GM21526 (cell line): ENCODE measurements around the gene ZSCAN18.
"Not testable (repeated sequence)": the region's sequence is repeated elsewhere in the genome, so short reads cannot be mapped to it uniquely, and the experiment has no call there.

Experiments
- ATAC-seq: cut with Tn5 transposase; IDR thresholded peaks from one replicate; pipeline ENCODE4 v1.9.1; 2021; ENCODE audit warnings: moderate library complexity; ENCODE audit not compliant: unreplicated experiment, low FRiP score

The ZSCAN18 gene, protein sequence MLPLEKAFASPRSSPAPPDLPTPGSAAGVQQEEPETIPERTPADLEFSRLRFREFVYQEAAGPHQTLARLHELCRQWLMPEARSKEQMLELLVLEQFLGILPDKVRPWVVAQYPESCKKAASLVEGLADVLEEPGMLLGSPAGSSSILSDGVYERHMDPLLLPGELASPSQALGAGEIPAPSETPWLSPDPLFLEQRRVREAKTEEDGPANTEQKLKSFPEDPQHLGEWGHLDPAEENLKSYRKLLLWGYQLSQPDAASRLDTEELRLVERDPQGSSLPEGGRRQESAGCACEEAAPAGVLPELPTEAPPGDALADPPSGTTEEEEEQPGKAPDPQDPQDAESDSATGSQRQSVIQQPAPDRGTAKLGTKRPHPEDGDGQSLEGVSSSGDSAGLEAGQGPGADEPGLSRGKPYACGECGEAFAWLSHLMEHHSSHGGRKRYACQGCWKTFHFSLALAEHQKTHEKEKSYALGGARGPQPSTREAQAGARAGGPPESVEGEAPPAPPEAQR

DNA sequence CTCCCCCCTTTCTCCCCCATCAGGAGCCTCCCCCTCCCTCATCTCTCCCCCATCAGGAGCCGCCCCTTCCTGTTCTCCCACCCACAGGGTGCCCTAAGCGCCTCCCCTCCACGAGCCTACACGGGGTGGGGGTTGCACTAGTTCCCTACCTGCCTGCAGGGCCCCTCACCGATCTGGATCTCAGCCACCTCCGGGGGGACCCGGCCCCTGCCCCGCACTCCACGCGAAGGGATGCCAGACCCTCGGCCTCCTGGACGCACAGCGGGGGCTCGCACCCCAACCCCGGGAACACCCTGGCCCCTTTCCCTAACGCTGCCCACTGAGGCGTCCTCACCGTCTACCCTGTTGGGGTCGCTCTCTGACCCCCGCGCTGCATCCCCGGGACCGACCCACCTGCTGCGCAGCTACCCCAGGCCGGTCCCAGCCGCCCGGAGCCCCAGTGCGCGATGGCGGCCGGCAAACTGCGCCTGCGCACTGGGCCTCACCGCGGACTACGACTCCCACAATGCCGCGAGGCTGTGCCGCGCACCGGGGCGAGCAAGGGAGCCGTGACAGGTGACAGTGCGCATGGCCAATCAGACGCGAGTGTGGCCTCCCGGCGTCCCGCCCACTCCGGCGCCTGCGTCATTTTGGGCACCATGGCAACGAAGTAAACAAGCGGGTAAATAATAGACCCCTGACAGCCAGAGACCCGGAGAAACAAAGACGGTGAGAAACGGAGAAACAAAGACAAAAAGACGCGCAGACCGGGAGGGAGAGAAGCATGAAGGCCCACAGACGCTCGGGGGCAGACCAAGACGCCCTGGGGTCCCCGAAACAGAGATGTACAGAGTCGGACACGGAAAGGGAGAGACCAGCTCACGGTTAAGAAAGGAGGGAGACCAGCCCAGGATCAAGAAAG, at the start of gene ZSCAN18:
Gene ZSCAN18, minus strand, starts transcription at position 451 of the 901 bp plus-strand sequence. CDS start 7,964 bp downstream, outside the sequence.
- ATAC-seq, result no peak

DNA sequence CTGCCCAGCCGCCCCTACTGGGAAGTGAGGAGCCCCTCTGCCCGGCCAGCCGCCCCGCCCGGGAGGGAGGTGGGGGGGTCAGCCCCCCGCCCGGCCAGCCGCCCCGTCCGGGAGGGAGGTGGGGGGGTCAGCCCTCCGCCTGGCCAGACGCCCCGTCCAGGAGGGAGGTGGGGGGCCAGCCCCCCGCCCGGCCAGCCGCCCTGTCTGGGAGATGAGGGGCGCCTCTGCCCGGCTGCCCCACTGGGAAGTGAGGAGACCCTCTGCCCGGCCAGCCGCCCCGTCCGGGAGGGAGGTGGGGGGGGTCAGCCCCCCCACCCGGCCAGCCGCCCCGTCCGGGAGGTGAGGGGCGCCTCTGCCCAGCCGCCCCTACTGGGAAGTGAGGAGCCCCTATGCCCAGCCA, 49.4 kb upstream of the ZSCAN18 start:
- ATAC-seq, result not testable (repeated sequence)

DNA sequence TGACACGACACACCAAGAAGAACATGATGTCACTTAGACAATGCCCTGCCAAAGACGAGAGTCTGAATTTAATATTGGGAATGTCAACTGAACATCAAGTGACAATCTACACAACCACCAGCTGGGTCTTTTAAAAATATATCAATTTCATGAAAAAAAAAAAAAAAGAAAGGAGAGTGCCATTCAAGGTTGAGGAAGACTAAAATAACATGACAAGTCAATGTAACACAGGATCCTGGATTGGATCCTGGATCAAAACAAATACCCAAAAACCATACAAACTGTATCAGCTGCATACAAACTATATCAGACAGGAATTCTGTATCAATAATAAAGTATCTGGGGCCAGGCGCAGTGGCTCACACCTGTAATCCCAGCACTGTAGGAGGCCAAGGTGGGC, 47.8 kb upstream of the ZSCAN18 start:
- ATAC-seq, result no peak

DNA sequence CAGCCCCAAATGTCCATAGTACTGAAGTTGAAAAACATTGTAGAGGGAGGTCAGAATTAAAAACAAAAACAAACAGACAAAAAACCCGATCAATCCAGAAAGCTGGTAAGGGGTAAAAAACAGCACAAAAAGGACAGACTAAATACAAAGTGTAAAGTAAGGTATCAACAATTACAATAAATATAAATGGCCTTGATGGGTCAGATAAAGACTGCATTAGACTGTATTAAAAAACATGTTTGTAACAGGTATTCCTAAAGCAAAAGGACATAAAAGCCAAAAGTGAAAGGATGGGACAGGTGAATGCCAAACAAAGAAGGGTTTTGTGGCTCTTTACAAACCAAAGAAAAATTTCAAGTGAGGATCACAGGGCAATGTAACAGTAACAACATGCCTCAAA, 36.2 kb upstream of the ZSCAN18 start:
- no peak for ATAC-seq

DNA sequence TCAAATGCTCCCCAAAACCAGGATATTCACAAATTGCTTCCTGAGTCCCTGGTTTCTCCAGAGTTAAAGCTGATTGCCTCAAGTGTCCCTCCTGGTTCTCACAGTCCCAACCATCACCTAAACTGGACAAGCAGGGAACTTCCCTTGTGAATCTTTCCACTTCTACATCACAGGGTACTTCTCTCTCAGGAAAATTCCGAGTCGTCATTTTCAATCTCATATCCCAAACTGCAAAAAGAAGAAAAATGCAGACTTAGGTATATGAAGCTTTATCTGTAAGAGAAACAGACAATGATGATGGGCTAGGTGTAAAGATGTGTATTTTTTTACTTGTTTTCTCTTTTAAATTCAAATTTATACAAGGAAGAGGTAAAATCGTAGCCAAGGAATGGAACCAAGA, 31.3 kb upstream of the ZSCAN18 start:
- no peak for ATAC-seq

DNA sequence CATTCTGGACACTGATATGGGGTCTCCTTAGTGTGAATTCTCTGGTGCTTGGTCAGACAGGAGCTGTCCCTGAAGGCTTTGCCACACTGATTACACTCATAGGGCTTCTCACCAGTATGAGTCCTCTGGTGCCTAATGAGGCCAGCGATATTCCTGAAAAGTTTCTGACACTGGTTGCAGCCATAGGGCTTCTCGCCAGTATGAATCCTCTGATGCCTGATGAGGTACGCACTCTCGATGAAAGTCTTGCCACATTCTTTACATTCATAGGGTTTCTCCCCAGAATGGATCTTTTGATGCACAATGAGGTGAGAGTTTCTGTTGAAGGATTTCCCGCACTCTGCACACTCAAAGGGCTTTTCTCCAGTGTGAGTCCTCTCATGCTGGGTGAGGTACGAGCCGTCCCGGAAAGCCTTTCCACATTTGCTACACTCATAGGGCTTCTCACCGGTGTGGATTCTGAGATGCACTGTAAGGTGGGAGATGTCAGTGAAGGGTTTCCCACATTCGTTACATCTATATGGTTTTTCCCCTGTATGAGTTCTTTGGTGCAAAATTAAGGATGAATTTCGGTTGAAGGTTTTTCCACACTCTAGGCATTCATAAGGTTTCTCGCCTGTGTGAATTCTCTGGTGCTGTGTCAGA, 30.1 kb upstream of the ZSCAN18 start:
- ATAC-seq, result no peak

DNA sequence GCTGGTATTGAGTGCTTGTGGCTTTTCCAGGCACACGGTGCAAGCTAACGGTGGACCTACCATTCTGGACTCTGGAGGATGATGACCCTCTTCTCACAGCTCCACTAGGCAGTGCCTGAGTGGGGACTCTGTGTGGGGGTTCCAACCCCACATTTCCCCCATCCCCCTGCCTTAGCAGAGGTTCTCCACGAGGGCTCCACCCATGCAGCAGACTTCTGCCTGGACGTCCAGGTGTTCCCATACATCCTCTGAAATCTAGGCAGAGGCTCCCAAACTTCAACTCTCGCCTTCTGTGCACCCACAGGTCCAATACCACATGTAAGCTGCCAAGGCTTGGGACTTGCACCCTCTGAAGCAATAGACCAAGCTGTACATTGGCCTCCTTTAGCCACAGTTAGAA, 25.3 kb upstream of the ZSCAN18 start:
- no peak for ATAC-seq

DNA sequence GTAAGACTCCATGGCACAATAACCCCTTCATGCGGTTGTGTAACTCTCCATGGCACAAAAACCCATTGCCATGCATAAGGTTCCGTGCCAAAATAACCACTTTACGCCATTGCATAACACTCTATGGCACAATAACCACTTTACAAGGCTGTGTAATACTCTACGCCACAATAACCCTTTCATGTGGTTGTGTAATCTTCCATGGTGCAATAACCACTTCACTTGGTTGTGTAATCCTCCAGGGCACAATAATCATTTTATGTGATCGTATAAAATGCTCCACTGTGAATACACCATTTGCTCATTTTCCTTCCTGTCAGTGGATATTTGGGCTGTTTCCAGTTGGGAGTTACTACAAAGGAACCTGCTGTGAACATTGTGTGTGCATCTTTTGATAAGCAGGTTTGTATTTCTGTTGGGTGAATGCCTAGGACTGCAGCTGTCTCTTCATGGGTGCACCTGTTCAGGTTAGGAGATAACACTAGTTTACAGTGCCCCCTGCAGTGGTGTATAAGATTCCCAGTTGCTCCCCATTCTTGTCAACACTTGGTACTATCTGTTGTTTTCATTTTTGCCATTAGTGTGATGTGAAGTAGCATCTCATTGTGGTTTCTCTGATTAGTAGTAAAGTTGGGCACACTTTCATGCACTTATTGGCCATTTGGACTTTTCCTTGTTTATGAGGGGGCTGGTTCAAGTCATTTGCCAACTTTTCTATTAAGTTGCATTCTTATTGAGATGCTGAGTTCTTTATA, 21.1 kb upstream of the ZSCAN18 start:
- ATAC-seq, result no peak

DNA sequence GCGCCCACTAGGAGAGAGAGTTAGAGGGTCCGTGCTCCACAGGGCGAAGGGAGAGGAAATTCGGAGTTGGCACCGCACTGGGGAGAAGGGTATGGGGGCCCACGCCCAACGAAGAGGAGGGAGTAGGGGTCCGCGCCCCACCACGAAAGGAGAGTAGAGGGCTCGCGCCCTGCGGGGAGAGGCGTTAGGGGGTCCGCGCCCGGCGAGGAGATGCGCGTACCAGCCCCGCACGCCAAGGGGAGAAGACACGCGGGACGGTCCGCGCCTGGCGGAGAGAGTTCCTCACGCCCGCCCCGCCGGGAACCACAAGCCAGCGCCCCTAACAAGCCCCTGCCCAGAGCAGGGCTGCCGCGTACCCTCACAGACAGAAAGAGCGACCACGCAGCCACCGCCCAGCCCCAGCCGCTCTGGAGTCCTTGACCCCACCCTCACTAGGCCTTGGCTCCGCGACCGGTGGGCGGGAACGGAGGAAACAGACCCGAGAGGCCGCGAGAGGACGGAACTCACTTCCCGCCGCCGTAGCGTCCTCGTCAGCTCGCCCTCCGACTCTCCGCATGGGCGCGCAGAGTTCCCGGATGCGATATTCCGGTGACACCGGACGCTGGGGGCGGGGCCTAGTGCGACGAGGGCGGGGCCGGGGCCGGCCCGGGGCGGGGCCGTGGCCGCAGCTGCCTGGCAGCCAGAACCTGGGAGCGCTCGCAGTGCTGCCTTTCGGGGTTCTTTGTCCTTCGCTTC, 20.0 kb upstream of the ZSCAN18 start:
- no peak for ATAC-seq

DNA sequence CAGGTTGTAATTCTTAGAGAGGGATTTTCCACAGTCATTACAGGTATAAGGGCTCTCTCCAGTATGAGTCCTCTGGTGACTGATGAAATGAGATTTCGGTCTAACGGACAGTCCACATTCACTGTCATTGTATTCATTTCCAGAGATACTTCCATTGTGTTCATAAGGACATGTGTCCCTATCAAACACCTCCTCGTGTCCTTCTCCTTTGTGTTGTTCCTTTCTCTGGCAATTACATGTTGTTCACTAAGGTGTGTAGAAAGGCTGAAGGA, 10.5 kb upstream of the ZSCAN18 start:
- ATAC-seq, result no peak

DNA sequence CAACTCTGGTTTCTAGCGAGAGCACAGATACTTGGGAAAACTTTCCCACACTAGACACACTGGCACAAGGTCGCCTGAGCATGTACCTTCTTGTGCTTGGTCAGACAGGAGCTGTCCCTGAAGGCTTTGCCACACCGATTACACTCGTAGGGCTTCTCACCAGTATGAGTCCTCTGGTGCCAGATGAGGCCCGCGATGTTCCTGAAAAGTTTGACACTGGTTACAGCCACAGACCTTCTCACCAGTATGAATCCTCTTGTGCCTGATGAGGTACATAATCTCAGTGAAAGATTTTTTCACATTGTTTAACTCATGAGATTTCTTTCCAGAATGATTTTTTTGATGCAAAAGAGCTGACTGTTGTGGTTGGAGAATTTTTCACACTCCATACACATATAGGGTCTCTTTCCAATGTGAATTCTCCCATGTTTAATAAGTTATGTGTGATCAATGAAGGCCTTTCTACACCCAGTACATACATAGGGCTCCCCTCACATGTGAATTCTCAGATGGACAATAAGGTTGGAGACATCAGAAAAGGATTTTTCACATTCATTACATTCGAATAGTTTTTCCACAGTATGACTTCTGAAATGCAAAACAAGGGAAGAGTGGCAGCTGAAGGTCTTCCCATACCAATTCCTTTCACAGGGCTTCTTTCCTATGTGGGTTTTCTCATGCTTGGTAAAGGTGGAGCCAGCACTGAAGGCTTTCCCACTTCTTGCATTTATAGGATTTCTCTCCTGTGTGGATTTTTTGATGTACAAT, 9.9 kb upstream of the ZSCAN18 start:
- no peak for ATAC-seq

DNA sequence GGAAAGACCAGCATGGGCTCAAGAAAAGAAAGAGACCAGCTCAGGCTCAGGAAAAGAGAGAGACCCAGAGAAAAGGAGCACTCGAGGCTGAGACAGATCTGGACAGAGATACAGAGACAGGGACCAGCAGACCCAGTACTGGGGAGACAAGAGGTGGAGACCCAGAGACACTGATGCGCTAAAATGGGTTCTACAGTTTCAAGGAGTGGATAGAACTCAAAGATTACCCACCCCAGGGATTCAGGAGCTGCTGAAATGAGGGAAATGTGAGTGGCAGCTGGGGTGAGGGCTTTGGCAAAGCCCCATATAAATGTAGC, 609 bp upstream of the ZSCAN18 start:
- no peak for ATAC-seq

DNA sequence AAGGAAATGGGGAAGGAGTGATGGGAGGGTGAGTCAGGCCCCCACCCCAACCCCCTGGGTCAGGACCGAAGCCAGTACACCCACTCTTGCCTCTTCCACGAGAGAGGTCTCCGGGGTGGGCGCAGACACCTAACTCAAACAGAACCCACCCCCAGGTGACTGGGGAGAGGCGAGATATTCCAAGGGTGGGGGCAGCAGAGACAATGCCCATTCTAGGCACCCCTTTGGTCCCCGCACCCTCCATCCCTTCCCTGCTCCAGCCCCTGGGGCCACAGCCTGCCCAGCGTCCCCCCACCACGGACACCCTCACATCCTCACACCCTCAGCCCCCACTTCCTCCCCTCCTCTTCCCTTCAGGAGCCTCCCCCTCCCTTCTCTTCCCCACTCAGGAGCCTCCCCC, 682 bp downstream of the ZSCAN18 start:
- no peak for ATAC-seq

DNA sequence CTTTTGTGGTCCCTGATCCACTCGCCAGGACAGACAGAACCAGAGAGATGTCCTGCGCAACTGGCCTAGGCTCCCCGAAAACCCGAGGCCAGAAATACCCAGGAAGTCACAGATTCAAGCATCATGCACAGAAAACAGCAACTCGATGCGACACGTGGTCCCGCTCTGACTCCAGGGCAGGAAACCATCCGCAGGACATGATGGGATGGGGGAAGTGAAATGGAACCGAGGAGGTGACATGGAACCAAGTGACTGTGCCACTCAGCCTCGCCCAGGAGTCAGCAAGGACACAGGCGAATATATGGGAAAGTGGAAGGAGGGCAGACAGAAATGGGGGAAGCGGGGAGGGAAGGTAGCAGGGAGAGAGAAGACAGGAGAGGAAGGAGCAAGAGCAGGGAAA, 1.1 kb downstream of the ZSCAN18 start:
- no peak for ATAC-seq

DNA sequence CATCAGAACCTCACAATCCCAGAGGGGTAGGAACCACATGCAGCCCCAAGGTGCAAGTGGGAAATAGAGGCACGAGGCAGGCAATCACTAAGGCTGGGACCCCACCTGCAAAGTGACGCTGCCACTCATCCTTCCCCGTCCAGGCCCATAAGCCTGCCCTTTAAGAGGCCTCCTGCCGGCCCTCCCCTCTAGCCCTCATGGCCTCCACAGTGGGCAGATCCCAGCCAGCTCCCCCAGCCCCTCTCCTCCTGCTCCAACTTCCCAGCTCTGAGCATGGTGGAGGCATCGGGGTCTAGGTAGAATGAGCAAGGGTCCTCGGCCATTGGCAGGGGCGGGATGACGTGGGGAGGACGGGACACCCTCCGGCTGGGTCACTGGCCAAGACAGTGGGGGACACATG, 2.7 kb downstream of the ZSCAN18 start:
- no peak for ATAC-seq

DNA sequence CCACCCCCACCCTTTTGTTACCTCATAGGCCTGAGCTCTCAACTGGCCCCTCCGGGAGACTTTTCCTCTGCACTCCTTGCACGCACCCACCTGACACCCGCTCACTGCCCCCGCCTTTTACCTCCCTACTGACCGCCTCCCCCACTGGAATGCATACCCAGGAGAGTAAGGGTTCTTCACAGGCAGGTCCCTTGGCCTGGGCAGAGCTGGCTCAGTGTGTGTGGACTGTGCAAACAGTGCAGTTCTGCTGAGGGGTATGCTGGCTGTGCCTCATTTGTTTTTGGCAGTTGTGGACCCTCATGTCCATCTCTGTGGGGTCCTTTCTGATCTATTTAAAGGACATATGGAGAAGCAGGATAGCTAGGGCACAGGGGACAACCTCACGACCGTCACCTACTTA, 5.0 kb downstream of the ZSCAN18 start:
- no peak for ATAC-seq

DNA sequence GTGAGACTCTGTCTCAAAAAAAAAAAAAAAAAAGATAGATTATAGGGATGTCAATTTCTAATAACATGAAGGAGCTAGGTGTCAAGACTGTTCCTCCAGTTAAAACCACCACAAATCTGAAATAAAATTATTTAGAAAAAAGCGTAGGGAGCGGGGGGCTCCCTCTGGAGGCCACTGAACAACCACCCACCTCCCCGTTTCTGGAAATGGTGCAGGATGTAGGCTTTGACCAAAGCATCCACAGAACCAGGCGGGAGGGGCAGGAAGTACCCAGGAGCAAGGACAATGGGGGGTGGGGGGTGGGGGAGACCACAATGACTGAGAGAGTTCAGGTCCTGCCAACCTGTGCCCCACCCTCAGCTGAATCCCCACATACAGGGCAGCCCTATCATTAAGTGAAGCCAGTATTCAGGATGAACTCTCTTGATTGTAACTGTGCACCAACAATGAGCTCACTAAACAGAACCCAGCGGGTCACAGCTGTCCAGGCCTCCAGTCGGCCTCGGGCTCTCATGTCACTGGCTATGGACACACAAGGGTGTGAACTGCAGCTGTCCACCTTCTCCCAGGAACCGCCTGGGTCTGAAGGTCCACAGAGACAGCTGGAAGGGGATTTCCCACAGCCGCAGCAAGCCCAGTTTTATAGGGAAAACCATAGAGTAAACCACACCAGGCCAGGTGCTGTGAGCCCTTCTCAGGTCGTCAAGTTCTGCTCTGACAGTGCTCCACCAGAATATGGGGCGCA, 6.6 kb downstream of the ZSCAN18 start:
- ATAC-seq, result no peak

DNA sequence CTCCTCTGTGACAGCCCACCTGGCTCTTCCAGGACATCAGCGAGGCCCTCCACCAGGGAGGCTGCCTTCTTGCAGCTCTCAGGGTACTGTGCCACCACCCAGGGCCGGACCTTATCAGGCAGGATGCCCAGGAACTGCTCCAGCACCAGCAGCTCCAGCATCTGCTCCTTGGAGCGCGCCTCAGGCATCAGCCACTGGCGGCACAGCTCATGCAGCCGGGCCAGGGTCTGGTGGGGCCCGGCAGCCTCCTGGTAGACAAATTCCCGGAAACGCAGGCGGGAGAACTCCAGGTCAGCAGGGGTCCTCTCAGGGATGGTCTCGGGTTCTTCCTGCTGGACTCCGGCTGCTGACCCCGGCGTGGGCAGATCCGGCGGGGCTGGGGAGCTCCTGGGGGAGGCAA, 8.2 kb downstream of the ZSCAN18 start:
- no peak for ATAC-seq
